ENCODE measurements around the gene PCBP1. TPM values are rescaled to one million over a fixed set of nuclear protein-coding genes. Genes with fewer than 3 reads are reported as not detected.

PCBP1 gene
- total RNA-seq, 1 donor from 2014 or later: 399 TPM

DNA sequence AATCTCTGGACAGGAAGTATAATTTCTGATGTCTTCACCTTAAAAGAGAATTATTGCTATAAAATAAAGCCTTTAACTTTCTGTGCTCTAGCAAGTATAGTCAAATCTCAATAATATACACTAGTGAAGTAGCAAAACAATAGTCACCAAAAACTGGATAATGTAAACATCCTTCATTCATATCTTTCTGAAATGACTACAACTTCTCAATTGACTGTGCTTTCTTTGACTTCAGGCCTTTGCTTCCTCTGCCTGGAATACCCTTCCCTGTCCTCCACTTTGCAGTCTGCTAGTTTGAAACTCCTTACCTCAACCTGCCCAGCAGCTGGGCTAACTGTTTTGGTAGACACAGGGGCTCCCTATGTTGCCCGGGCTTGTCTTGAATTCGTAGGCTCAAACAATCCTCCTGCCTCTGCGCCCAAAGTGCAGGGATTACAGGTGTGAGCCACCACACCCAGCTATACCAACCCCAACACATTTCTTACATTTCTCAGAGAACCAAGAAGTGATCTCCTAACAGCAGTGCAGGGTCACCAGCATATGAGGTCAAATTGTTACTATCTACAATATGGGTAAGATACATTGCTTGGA is 6.6 kb upstream of the PCBP1 start:
- no peak for DNase-seq (ENCODE audit: low spot score)

DNA sequence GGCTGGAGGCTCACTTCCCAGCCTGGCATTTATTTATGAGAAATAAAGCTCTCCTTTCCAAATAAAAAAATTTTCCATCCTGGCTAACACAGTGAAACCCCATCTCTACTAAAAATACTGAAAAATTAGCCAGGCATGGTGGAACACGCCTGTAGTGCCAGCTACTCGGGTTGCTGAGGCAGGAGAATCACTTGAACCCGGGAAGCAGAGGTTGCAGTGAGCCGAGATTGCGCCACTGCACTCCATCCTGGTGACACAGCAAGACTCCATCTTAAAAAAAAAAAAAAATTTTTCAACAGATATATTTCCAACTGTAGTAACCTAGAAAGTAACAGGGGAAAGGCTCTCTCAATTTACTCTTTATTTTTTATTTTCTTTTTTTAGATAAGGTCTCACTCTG is 6.1 kb upstream of the PCBP1 start:
- DNase-seq (ENCODE audit: low spot score): peak; percentile 11

DNA sequence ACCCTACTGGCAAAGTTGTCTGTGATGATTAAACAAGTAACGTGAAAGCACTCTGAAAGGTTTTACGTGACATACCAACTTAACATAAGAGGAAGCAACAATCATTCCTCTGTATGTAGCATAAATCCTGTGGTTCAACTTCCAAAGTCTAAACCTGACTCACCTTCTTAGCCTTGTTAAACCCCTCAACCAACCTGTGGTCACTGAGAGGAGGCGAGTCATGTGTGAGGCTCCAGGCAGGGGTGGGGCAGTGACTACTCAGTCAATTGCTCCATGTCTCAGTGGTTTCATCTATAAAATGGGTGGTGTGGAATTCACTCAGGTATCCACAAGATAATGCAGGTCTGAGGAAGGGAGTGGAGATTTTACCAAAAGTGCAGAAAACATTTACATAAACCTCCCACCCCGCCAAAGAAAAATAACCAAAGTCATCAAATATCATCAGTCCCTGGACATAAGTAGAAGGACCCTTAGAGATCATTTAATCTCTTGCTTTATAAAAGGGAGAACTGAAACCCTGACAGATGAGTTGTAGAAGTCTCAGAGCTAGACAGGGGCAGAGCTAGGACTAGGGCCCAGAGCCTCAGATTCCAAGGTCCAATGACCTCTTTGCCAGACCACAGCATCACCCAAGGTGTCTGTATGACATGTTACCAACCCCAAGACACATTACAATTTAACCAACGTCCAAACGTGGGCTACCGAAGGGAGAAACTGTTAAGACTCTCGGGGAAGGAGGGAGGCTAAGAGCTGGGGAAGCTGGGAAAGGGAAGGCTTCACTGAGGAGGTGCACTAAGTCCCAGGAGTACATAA is 3.7 kb upstream of the PCBP1 start:
- DNase-seq (ENCODE audit: low spot score): peak; percentile 18

- peak; percentile 88 for DNase-seq (ENCODE audit: low spot score)
These were observed 2.1 kb upstream of the PCBP1 start for GRCh38 chr2:70084973-70085710.

DNA sequence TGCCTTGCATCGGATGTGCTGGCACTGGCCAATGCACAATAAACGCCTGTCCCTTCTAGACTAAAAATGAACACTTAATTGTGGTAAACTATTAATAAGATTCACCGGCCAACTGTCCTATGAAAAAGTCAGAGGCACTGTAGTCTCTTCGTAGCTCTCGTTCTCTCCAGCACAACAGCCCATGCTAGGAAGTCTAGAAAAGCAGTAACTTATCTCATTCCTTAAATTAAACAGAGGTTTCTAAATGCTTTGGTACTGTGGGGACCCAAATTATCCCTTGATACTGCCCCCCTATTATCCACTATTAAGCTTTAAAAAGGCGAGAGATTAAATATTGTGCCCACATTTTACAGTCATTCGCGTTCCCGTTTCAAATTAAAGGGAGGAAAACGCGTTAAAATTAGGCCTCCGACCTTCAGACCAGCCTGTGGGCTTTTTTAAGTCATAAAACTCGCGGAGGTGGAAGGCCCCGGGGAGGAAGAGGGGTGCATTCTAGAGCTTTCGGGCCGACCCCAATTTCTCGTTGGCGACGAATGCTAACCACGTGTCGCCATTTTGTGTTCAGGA is 1.5 kb upstream of the PCBP1 start:
- peak; percentile 1 for DNase-seq (ENCODE audit: low spot score)

- DNase-seq (ENCODE audit: low spot score): peak; percentile 91
These were observed 919 bp upstream of the PCBP1 start for GRCh38 chr2:70086278-70086837.

GRCh38 chr2:70087702-70088597 is 673 bp downstream of the PCBP1 start:
- DNase-seq (ENCODE audit: low spot score): peak; percentile 90

DNA sequence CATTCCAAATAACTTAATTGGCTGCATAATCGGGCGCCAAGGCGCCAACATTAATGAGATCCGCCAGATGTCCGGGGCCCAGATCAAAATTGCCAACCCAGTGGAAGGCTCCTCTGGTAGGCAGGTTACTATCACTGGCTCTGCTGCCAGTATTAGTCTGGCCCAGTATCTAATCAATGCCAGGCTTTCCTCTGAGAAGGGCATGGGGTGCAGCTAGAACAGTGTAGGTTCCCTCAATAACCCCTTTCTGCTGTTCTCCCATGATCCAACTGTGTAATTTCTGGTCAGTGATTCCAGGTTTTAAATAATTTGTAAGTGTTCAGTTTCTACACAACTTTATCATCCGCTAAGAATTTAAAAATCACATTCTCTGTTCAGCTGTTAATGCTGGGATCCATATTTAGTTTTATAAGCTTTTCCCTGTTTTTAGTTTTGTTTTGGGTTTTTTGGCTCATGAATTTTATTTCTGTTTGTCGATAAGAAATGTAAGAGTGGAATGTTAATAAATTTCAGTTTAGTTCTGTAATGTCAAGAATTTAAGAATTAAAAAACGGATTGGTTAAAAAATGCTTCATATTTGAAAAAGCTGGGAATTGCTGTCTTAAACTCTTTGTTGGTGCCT is 1.4 kb downstream of the PCBP1 start:
- no peak for DNase-seq (ENCODE audit: low spot score)

DNA sequence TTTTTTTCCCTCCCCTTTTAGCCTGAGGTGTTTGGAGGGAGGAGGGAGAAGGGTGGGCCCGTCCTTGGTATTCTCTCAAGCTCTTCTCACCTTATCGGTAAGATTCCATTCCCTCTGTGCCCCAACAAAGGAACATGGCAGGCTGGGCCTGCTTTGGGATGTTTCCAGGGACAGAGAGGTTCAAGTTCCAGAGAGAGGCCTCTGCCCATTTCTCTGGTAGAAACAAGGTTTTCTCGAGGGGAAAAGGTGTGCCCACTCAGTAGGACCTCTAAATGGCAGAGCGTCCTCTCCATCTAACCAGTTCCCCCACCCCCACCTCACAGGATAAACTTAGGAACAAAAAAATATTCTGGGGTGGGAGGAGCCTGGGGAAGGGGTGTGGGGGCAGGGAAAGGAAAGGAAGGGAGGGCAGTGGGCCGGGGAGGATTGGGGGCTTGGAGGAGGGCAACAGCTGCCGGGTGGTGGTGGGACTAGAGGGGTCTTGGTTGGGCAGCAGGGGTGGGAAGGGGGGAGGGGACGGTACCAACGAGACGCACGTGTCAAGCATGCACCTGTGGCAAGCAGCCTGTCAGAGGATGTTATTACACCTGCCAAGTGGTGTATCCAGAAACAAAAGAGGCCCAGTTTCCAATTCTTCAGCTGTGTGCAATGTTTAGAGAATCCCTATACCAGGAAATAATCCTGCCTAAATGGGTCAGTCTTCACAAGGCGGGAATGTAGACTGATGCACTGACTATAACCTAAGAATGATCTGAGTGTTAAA is 2.1 kb downstream of the PCBP1 start:
- peak; percentile 65 for DNase-seq (ENCODE audit: low spot score)

DNA sequence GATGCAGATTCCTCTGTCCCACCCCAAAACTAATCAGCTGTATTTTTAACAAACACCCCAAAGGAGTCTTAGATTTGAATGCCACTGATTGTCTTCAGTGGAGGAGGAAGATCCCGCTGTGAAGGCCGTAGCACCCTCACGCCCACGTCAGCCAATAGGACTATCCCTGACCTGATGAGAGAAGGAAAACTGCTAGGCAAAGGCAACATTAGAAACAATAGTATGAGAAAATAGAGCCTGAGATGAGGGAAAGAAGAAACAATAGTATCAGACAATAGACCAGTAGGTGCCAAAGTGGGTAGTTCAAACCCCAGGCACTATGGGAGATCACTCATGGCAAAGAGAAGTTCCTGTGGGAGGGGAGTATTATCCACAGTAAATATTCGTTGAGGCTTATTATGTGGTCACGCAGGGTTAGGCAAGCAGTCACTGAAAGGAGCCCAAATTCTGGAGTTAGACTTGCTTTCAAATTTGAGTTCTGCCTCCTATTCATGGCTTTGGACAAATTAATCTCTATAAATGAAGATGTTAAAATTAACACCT is 2.8 kb downstream of the PCBP1 start:
- peak; percentile 14 for DNase-seq (ENCODE audit: low spot score)

- peak; percentile 14 for DNase-seq (ENCODE audit: low spot score)
These were observed 3.5 kb downstream of the PCBP1 start for GRCh38 chr2:70090706-70091334.

DNA sequence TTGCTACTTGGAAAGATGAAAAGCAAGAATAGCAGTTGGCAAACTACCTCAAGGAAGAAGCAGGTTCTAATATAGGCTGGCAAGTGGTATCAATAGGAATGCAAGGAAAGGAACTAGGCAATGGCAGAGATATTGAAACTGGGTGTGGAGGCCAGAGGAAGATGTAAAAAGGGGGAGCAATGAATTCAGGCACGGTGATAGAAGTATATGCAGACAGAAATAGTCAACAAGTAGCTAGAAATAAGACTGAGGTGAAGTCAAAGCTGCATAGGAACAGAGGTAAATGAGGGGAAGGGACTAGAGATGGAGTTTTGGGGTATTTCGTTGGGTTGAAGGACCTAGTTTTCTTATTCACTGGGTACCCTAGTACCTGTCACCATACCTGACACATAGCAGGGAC is 4.1 kb downstream of the PCBP1 start:
- DNase-seq (ENCODE audit: low spot score): no peak

GRCh38 chr2:70091816-70092215 is 4.5 kb downstream of the PCBP1 start:
- DNase-seq (ENCODE audit: low spot score): no peak

DNA sequence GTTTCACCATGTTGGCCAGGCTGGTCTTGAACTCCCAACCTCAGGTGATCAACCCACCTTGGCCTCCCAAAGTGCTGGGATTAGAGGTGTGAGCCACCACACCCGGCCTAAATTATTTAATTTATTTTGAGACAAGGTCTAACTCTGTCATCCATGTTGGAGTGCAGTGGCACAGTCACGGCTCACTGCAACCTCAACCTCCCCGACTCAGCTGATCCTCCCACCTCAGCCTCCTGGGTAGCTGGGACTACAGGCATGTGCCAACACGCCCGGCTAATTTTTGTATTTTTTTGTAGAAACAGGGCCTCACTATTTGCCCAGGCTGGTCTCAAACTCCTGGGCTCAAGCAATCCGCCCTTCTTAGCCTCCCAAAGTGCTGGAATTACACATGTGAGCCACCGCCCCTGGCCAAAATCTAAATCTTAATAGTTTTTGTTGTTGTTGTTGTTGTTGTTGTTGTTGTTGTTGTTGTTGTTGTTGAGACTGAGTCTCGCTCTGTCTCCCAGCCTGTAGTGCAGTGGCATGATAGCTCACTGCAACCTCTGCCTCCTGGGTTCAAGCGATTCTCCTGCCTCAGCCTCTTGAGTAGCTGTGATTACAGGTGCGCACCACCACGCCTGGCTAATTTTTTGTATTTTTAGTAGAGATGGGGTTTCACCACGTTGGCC is 5.4 kb downstream of the PCBP1 start:
- DNase-seq (ENCODE audit: low spot score): peak; percentile 65

DNA sequence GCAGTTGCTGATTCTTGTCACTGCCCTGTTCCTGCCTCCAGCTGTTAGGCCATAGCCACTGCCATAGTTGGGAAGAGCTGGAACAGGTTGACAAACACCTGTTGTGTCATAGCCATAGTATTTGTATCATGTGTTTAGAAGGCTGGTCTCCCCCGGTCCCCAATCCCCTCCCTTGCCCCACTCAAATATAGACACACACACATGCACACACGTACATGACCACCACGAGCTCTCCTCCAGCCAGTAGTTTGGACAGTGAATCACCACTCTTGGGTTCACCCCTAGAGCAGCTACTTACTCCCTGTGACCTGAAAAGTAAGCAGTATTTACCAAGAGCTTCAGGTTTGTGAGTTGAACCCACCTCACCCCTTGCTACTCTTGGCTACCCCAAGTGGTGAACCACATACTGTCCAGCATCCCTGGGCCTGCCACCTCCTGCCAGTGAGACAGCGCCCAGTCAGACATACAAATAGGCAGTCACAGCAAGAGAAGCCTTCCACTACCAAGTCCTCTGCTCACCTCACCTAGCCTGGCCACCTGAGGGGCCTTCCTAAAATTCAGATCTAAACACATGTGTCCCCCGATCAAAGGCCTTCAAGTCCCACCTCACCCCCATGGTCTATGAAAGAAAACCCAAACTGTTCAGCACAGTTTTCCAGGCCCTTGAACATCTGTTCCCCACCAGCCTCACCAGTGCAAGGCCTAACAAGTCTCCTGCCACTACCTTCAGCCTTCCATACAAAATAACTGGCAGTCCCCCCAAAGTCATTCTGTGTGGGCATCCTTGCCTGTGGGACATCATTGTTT is 7.1 kb downstream of the PCBP1 start:
- peak; percentile 62 for DNase-seq (ENCODE audit: low spot score)

GRCh38 chr2:70094978-70095719 is 7.9 kb downstream of the PCBP1 start:
- peak; percentile 84 for DNase-seq (ENCODE audit: low spot score)
